ENCODE measurements around the gene DPP4.
A peak's percentile ranks its signal among the peaks of the same experiment; 100 is the strongest.

Gene DPP4

GRCh38 chr2:162074928-162075688 lies 1.1 kb upstream of the DPP4 start:
- peak; percentile 10; the same call in 2 of the 3 replicates for ATAC-seq
- TF ChIP-seq ARNTL (CRISPR knock-in tag; IDR thresholded peaks at IDR 0.05; ENCODE audit: borderline replicate concordance, low read depth) (no peak), RARB (CRISPR knock-in tag; IDR thresholded peaks at IDR 0.05) (no peak)

GRCh38 chr2:162074632-162074895 lies 549 bp upstream of the DPP4 start:
- no peak for ATAC-seq
- no peak for TF ChIP-seq GLIS3 (CRISPR knock-in tag; IDR thresholded peaks at IDR 0.05)
- no peak for TF ChIP-seq CSDC2 (CRISPR knock-in tag; IDR thresholded peaks at IDR 0.05)
- TF ChIP-seq ISL1 (CRISPR knock-in tag; IDR thresholded peaks at IDR 0.05), result no peak
- TF ChIP-seq CSRNP3 (CRISPR knock-in tag; IDR thresholded peaks at IDR 0.05), result no peak
- TF ChIP-seq ESRRG (CRISPR knock-in tag; IDR thresholded peaks at IDR 0.05), result no peak
- TF ChIP-seq PATZ1 (CRISPR knock-in tag; IDR thresholded peaks at IDR 0.05; ENCODE audit: borderline replicate concordance), result no peak
- no peak for TF ChIP-seq SNAI2 (CRISPR knock-in tag; IDR thresholded peaks at IDR 0.05)
- TF ChIP-seq RARB (CRISPR knock-in tag; IDR thresholded peaks at IDR 0.05), result no peak
- TF ChIP-seq ARNTL (CRISPR knock-in tag; IDR thresholded peaks at IDR 0.05; ENCODE audit: borderline replicate concordance, low read depth), result no peak
- no peak for TF ChIP-seq PPARA (CRISPR knock-in tag; IDR thresholded peaks at IDR 0.05; ENCODE audit: borderline replicate concordance)
- no peak for TF ChIP-seq ZNF8 (CRISPR knock-in tag; IDR thresholded peaks at IDR 0.05)
- TF ChIP-seq ZNF565 (CRISPR knock-in tag; conservative IDR thresholded peaks at IDR 0.05; ENCODE audit: low read depth), result no peak
- TF ChIP-seq OSR1 (CRISPR knock-in tag; IDR thresholded peaks at IDR 0.05), result no peak
- no peak for TF ChIP-seq TCF4 (CRISPR knock-in tag; IDR thresholded peaks at IDR 0.05; ENCODE audit: borderline replicate concordance)
- TF ChIP-seq TOX (CRISPR knock-in tag; IDR thresholded peaks at IDR 0.05; ENCODE audit: borderline replicate concordance), result no peak
- TF ChIP-seq ZFP3 (CRISPR knock-in tag; IDR thresholded peaks at IDR 0.05), result no peak
- TF ChIP-seq ZNF70 (CRISPR knock-in tag; IDR thresholded peaks at IDR 0.05), result no peak
- no peak for TF ChIP-seq BACH2 (CRISPR knock-in tag; IDR thresholded peaks at IDR 0.05; ENCODE audit: borderline replicate concordance)

- TF ChIP-seq GLIS3 (CRISPR knock-in tag; IDR thresholded peaks at IDR 0.05) (no peak), ZNF70 (CRISPR knock-in tag; IDR thresholded peaks at IDR 0.05) (no peak), ISL1 (CRISPR knock-in tag; IDR thresholded peaks at IDR 0.05) (no peak), CREB5 (CRISPR knock-in tag; IDR thresholded peaks at IDR 0.05; ENCODE audit: low read depth) (no peak), ARNTL (CRISPR knock-in tag; IDR thresholded peaks at IDR 0.05; ENCODE audit: borderline replicate concordance, low read depth) (no peak), ESRRG (CRISPR knock-in tag; IDR thresholded peaks at IDR 0.05) (no peak), ZC3H10 (CRISPR knock-in tag; IDR thresholded peaks at IDR 0.05) (no peak), ZNF8 (CRISPR knock-in tag; IDR thresholded peaks at IDR 0.05) (no peak), BACH2 (CRISPR knock-in tag; IDR thresholded peaks at IDR 0.05; ENCODE audit: borderline replicate concordance) (no peak), ZNF565 (CRISPR knock-in tag; conservative IDR thresholded peaks at IDR 0.05; ENCODE audit: low read depth) (no peak), SNAI2 (CRISPR knock-in tag; IDR thresholded peaks at IDR 0.05) (no peak), TSHZ2 (CRISPR knock-in tag; IDR thresholded peaks at IDR 0.05) (no peak), POU6F1 (CRISPR knock-in tag; IDR thresholded peaks at IDR 0.05; ENCODE audit: borderline replicate concordance, low read depth) (no peak), TOX (CRISPR knock-in tag; IDR thresholded peaks at IDR 0.05; ENCODE audit: borderline replicate concordance) (no peak), CSDC2 (CRISPR knock-in tag; IDR thresholded peaks at IDR 0.05) (no peak), CSRNP3 (CRISPR knock-in tag; IDR thresholded peaks at IDR 0.05) (no peak), PPARA (CRISPR knock-in tag; IDR thresholded peaks at IDR 0.05; ENCODE audit: borderline replicate concordance) (no peak)
- peak; percentile 31 for ATAC-seq
These were observed 783 bp downstream of the DPP4 start for GRCh38 chr2:162072976-162073887.
